Measurements from ENCODE around the gene CYP2A13.

DNA sequence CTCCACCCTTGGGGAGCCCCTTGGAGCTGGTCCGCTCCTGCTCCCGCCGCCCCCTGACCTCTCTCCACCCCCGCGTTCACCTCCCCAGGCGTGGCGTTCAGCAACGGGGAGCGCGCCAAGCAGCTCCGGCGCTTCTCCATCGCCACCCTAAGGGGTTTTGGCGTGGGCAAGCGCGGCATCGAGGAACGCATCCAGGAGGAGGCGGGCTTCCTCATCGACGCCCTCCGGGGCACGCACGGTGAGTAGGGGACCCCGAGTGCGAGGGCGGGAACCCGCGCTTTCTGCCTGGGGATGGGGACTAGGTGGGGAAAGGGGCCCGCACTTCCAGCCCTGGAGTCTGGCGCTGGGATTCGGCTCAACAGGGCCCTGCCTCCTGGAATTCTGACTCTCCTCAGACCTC lies 1.7 kb downstream of the CYP2A13 start:
- TF ChIP-seq, protein P1, sequence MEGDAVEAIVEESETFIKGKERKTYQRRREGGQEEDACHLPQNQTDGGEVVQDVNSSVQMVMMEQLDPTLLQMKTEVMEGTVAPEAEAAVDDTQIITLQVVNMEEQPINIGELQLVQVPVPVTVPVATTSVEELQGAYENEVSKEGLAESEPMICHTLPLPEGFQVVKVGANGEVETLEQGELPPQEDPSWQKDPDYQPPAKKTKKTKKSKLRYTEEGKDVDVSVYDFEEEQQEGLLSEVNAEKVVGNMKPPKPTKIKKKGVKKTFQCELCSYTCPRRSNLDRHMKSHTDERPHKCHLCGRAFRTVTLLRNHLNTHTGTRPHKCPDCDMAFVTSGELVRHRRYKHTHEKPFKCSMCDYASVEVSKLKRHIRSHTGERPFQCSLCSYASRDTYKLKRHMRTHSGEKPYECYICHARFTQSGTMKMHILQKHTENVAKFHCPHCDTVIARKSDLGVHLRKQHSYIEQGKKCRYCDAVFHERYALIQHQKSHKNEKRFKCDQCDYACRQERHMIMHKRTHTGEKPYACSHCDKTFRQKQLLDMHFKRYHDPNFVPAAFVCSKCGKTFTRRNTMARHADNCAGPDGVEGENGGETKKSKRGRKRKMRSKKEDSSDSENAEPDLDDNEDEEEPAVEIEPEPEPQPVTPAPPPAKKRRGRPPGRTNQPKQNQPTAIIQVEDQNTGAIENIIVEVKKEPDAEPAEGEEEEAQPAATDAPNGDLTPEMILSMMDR (IDR thresholded peaks at IDR 0.05; ENCODE audit: poor library complexity, severe bottlenecking), result no peak
- TF ChIP-seq POLR2AphosphoS5 (IDR thresholded peaks at IDR 0.05) (no peak), MXI1 (conservative IDR thresholded peaks at IDR 0.05; ENCODE audit: poor library complexity, severe bottlenecking) (no peak), EZH2 (IDR thresholded peaks at IDR 0.05; ENCODE audit: borderline replicate concordance, insufficient read depth, low read length, poor library complexity, severe bottlenecking) (no peak), TAF1 (IDR thresholded peaks at IDR 0.05; ENCODE audit: low read depth) (no peak), EP300 (conservative IDR thresholded peaks at IDR 0.05; ENCODE audit: poor library complexity, severe bottlenecking) (no peak)
- TF ChIP-seq, protein P2, sequence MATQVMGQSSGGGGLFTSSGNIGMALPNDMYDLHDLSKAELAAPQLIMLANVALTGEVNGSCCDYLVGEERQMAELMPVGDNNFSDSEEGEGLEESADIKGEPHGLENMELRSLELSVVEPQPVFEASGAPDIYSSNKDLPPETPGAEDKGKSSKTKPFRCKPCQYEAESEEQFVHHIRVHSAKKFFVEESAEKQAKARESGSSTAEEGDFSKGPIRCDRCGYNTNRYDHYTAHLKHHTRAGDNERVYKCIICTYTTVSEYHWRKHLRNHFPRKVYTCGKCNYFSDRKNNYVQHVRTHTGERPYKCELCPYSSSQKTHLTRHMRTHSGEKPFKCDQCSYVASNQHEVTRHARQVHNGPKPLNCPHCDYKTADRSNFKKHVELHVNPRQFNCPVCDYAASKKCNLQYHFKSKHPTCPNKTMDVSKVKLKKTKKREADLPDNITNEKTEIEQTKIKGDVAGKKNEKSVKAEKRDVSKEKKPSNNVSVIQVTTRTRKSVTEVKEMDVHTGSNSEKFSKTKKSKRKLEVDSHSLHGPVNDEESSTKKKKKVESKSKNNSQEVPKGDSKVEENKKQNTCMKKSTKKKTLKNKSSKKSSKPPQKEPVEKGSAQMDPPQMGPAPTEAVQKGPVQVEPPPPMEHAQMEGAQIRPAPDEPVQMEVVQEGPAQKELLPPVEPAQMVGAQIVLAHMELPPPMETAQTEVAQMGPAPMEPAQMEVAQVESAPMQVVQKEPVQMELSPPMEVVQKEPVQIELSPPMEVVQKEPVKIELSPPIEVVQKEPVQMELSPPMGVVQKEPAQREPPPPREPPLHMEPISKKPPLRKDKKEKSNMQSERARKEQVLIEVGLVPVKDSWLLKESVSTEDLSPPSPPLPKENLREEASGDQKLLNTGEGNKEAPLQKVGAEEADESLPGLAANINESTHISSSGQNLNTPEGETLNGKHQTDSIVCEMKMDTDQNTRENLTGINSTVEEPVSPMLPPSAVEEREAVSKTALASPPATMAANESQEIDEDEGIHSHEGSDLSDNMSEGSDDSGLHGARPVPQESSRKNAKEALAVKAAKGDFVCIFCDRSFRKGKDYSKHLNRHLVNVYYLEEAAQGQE (IDR thresholded peaks at IDR 0.05; ENCODE audit: borderline replicate concordance), result no peak

All from neural cell (in vitro differentiated cells).